K562 (cell line): ENCODE measurements around the gene MCAM. TPM values are rescaled to one million over a fixed set of nuclear protein-coding genes. Genes with fewer than 3 reads are reported as not detected.

Experiments
- ATAC-seq: fragments of 200-7000 bp; cut with Tn5 transposase; 3 replicates; pipeline ENCODE4 v1.9.1; 2020; ENCODE audit warnings: moderate library complexity
- BruUV-seq: library from RNA; stranded (reverse); fragments of 400-500 nt; replicated peaks from 2 replicates; lab custom pipeline; 2021; lab: Mats Ljungman, UMichigan
- CTCF ChIA-PET: fragments of 300-600 bp; formaldehyde crosslinking; extraction: SDS; loops from one replicate; lab custom pipeline; 2021; ENCODE audit warnings: low intra/inter-chr PET ratio; lab: Yijun Ruan, JAX
- POLR2A ChIA-PET: fragments of 300-600, 350-650 bp; sonication (Branson Sonifier 250); formaldehyde crosslinking; extraction: SDS; loops from one replicate; lab custom pipeline; 2021; ENCODE audit warnings: antibody characterized with exemption, inconsistent platforms; lab: Yijun Ruan, JAX
- DNase-seq, 4 experiments: peaks; one replicate each; pipeline versions ENCODE4 v3.0.0 to v3.0.0-alpha.2; 2011 to 2018; ENCODE audit warnings: low spot score in 3 of 4, mixed read lengths in 3 of 4; ENCODE audit errors: extremely low read depth in 1 of 4
- FAIRE-seq: peaks from 2 replicates; lab custom pipeline; 2011; peaks lifted over from hg19 to GRCh38; lab: Jason Lieb, UNC
- H2AFZ ChIP-seq: 2 replicates; pipeline ENCODE4 v1.6.0; 2011; ENCODE audit warnings: low read depth, low read length, control low read depth, inconsistent platforms
- H3K27ac ChIP-seq: fragments of 200-600 bp; 3 replicates; pipeline ENCODE4 v1.8.0; 2011; ENCODE audit warnings: low read depth, mild to moderate bottlenecking, control low read depth, inconsistent platforms, low read length, moderate library complexity, mixed read lengths; ENCODE audit errors: extremely low read depth
- H3K27me3 ChIP-seq, 2 experiments: fragments of 300-600 bp in 1 of 2; 2 replicates in 1 of 2; 3 replicates in 1 of 2; pipeline versions ENCODE4 v1.6.0 to v1.8.0; 2011; ENCODE audit warnings: inconsistent platforms in 2 of 2, low read length in 2 of 2, mild to moderate bottlenecking in 1 of 2, mixed read lengths in 1 of 2, moderate library complexity in 1 of 2; ENCODE audit not compliant: control insufficient read depth in 2 of 2, insufficient read depth in 2 of 2
- H3K36me3 ChIP-seq: fragments of 300-600 bp; 3 replicates; pipeline ENCODE4 v1.8.0; 2011; ENCODE audit warnings: mild to moderate bottlenecking, low read length, inconsistent platforms; ENCODE audit not compliant: control insufficient read depth, insufficient read depth
- H3K4me1 ChIP-seq, 2 experiments: fragments of 200-600 bp in 1 of 2; replicated peaks in 1 of 2; 2 replicates in 1 of 2; 3 replicates in 1 of 2; pipeline versions ENCODE4 v1.5.1 to v1.8.0; 2011; ENCODE audit warnings: inconsistent platforms in 2 of 2, low read length in 2 of 2, mild to moderate bottlenecking in 1 of 2, mixed read lengths in 1 of 2, moderate library complexity in 1 of 2; ENCODE audit not compliant: control insufficient read depth in 2 of 2, insufficient read depth in 2 of 2
- H3K4me2 ChIP-seq: 2 replicates; pipeline ENCODE4 v1.6.1; 2011; ENCODE audit warnings: low read length, control low read depth, inconsistent platforms, mixed read lengths; ENCODE audit not compliant: insufficient read depth
- H3K4me3 ChIP-seq: fragments of 200-600 bp; sonication (generic), shearing (Covaris generic); 2 replicates; pipeline ENCODE4 v1.5.1; 2016; ENCODE audit warnings: control low read depth, inconsistent platforms
- H3K79me2 ChIP-seq: fragments of 200-600 bp; 3 replicates; pipeline ENCODE4 v1.8.0; 2011; ENCODE audit warnings: low read length, inconsistent platforms; ENCODE audit not compliant: control insufficient read depth, insufficient read depth
- H3K9ac ChIP-seq, 2 experiments: 2 replicates each; pipeline versions ENCODE4 v1.6.0 to v1.6.1; 2011; ENCODE audit warnings: low read depth in 2 of 2, low read length in 2 of 2, control low read depth in 1 of 2, inconsistent platforms in 1 of 2, mild to moderate bottlenecking in 1 of 2, mixed read lengths in 1 of 2; ENCODE audit not compliant: insufficient read depth in 1 of 2
- H3K9me1 ChIP-seq: one replicate; pipeline ENCODE4 v1.6.0; 2011; ENCODE audit warnings: inconsistent platforms, mild to moderate bottlenecking, low read length, moderate library complexity; ENCODE audit not compliant: control insufficient read depth, insufficient read depth
- H3K9me3 ChIP-seq: replicated peaks from 2 replicates; pipeline ENCODE4 v1.5.1; 2011; ENCODE audit warnings: low read depth, low read length, inconsistent platforms; ENCODE audit not compliant: control insufficient read depth, insufficient read depth
- H4K20me1 ChIP-seq: replicated peaks from 2 replicates; pipeline ENCODE4 v1.6.1; 2011; ENCODE audit warnings: low read length, inconsistent platforms, mixed read lengths; ENCODE audit not compliant: control insufficient read depth, insufficient read depth
- ESRRA ChIP-seq: fragments of 450-650 bp; IDR thresholded peaks from 2 replicates; pipeline ENCODE4 v1.6.1; 2014; ENCODE audit warnings: low read depth, mild to moderate bottlenecking, moderate library complexity, borderline replicate concordance
- JUN ChIP-seq, 2 experiments: sonication (generic) in 1 of 2; formaldehyde crosslinking in 1 of 2; IDR thresholded peaks; 2 replicates each; pipeline versions ENCODE4 v1.6.1 to v1.8.0; 2012 to 2022; ENCODE audit warnings: borderline replicate concordance in 2 of 2, mild to moderate bottlenecking in 2 of 2, improper control_type of control experiment in 1 of 2, low read depth in 1 of 2, low read length in 1 of 2, missing genetic modification reagents in 1 of 2
- KDM1A ChIP-seq, 2 experiments: fragments of 450-650 bp; IDR thresholded peaks; 2 replicates each; pipeline ENCODE4 v1.6.1; 2016; ENCODE audit warnings: mild to moderate bottlenecking in 2 of 2
- MCM3 ChIP-seq: fragments of 450-650 bp; IDR thresholded peaks from 2 replicates; pipeline ENCODE4 v1.6.1; 2016
- NCOR1 ChIP-seq: fragments of 450-650 bp; IDR thresholded peaks from 2 replicates; pipeline ENCODE4 v1.6.1; 2016; ENCODE audit warnings: mild to moderate bottlenecking, moderate library complexity
- SOX6 ChIP-seq: fragments of 450-650 bp; IDR thresholded peaks from 2 replicates; pipeline ENCODE4 v1.6.1; 2014; ENCODE audit warnings: mild to moderate bottlenecking
- SREBF2 ChIP-seq: sonication (generic); formaldehyde crosslinking; IDR thresholded peaks from 2 replicates; pipeline ENCODE4 v1.4.0; 2020; ENCODE audit warnings: mild to moderate bottlenecking, missing genetic modification reagents
- VEZF1 ChIP-seq: fragments of 200-800 bp; sonication (Bioruptor generic); IDR thresholded peaks from 2 replicates; pipeline ENCODE4 v1.6.1; 2017; ENCODE audit warnings: missing genetic modification characterization, missing compliant biosample characterization
- ZFX ChIP-seq: sonication (generic); formaldehyde crosslinking; IDR thresholded peaks from 2 replicates; pipeline ENCODE4 v1.8.0; 2022; ENCODE audit warnings: mild to moderate bottlenecking, missing genetic modification reagents, moderate library complexity
- WGBS: fragments of 100-300 bp; shearing (Covaris generic); methylation state at CpG from one replicate; pipeline ENCODE4 v1.1.6; 2016; ENCODE audit warnings: low coverage, mixed read lengths; ENCODE audit not compliant: insufficient coverage; ENCODE audit errors: missing lambda C conversion rate; 5-methylcytosine and 5-hydroxymethylcytosine counted together
- in situ Hi-C: fragments of 300-500 bp; cut with MboI; formaldehyde crosslinking; loops from 4 replicates; pipeline ENCODE4 v1.15.0; 2018; ENCODE audit warnings: inconsistent platforms, mixed read lengths
- intact Hi-C: fragments of 100-400 bp; cut with micrococcal nuclease; formaldehyde crosslinking; loops from 2 replicates; pipeline ENCODE4 v1.14.2; 2022
- polyA plus RNA-seq, 8 experiments: library from polyadenylated mRNA; depleted of rRNA in 4 of 8; stranded (reverse) in 5 of 8; unstranded in 3 of 8; fragments of >200 nt; fragmentation: Nextera tagmentation in 2 of 8; fragmentation: Illumina TruSeq in 1 of 8; extraction: Ambion mirVana in 2 of 8; extraction: Trizol in 1 of 8; gene quantifications; 2 replicates each; pipeline versions ENCODE4 v1.2.1 to v1.2.3, GENCODE V29; 2011 to 2014; ENCODE audit warnings: inconsistent platforms in 1 of 8, missing spikeins in 1 of 8
- total RNA-seq, 7 experiments: library from RNA; depleted of rRNA in 6 of 7; stranded (reverse); fragments of >200 nt in 6 of 7; fragmentation: Illumina TruSeq in 2 of 7; extraction: Trizol in 2 of 7; gene quantifications; 2 replicates each; pipeline versions ENCODE4 v1.2.1 to v1.2.3, GENCODE V29; 2011 to 2021; ENCODE audit warnings: low replicate concordance in 1 of 7
- TF ChIP-seq, protein P1 (sequence below): fragments of 250-450 bp; sonication (Bioruptor Pico); IDR thresholded peaks from 2 replicates; pipeline ENCODE4 v1.4.0; 2020; ENCODE audit warnings: mild to moderate bottlenecking

Gene MCAM
- total and polyA plus RNA-seq, 9 of the 15 experiments (the other 6 are each of a cell fraction or from before 2014, with no cell fraction given) = 14.7 to 118 (median 53.6) TPM

DNA sequence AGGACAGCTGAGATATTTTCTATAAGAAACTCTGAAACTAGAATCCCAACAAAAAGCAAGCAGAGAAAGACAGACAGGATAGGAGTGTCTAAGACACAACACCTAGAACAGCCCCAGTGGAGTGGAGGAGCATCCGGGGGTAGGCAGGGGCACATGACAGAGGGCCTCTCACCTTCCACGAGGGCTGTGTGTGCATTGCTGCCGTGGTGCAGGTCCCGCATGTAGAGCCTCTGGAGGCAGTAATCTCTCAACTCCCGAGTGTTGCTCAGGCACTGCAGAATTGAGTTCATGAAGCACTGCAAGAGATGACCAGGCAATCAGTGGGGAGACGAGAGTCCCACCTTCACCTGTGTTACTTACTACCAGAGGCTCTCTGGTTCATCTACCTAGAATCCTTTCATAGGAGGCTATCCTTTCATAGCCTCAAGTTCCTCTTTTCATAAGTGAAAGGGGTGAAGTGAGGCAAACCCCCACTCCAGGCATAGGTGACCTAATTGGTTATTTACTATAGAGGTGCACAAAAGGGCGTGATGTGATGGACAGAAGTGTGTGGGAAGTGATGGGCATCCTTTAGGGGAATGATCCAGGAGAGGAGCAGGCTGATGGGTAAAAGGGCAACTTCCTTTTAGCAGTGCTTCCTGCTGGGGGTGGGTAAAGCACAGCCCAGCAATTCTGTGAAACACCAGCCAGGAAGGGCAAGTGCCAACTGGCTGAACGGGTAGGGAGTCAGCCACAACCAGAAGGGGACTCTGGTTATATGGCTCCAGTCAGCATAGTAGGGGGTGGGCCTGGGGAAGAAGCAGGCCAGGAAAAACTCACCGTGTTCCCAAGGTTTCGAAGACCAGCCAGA, 42.7 kb upstream of the MCAM start (continued):
- TF ChIP-seq ESRRA = no peak
- TF ChIP-seq, protein P1, sequence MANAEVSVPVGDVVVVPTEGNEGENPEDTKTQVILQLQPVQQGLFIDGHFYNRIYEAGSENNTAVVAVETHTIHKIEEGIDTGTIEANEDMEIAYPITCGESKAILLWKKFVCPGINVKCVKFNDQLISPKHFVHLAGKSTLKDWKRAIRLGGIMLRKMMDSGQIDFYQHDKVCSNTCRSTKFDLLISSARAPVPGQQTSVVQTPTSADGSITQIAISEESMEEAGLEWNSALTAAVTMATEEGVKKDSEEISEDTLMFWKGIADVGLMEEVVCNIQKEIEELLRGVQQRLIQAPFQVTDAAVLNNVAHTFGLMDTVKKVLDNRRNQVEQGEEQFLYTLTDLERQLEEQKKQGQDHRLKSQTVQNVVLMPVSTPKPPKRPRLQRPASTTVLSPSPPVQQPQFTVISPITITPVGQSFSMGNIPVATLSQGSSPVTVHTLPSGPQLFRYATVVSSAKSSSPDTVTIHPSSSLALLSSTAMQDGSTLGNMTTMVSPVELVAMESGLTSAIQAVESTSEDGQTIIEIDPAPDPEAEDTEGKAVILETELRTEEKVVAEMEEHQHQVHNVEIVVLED (CRISPR knock-in tag) = no peak

GRCh38 chr11:119357074-119357473, 40.1 kb upstream of the MCAM start:
- H3K9ac ChIP-seq = peak overlapping the region in 1 of 2 experiments; percentile 96; a peak in 2 of 4 replicates
- no peaks in the 10 kb centered on the region for H3K27me3 ChIP-seq
- H3K4me2 ChIP-seq = no peak overlapping the region
- H3K36me3 ChIP-seq = peaks cover 44% of the 10 kb centered on the region
- FAIRE-seq (no peak), ATAC-seq (peak; percentile 4), DNase-seq (peak in 1 of 4 experiments; percentile 21)
- CTCF ChIA-PET = interaction anchor here (0.6 to 4.1 kb wide), 6 partner anchors 16 to 698 kb away, joined by 3 to 51 read pairs (median 16); partner anchors contain the start of gene USP2
- TF ChIP-seq NCOR1 (no peak), MCM3 (no peak), SREBF2 (no peak), JUN (IDR thresholded peaks at IDR 0.05; ENCODE audit: borderline replicate concordance, low read depth, low read length) (no peak), JUN (CRISPR knock-in tag; IDR thresholded peaks at IDR 0.05; ENCODE audit: borderline replicate concordance) (no peak), SOX6 (no peak), ZFX (CRISPR knock-in tag) (no peak), VEZF1 (CRISPR knock-in tag) (peak; percentile 44), KDM1A (IDR thresholded peaks at IDR 0.05) (peak in 1 of 2 experiments; percentile 2; a peak in 1 of 4 replicates)
- H3K4me3 ChIP-seq = no peak overlapping the region; the same call in 1 of the 2 replicates
- intact Hi-C loops (loop anchor here (10.0 kb wide), 1 partner anchor 858 kb away; the partner anchor contains the start of gene OAF), in situ Hi-C loops (loop anchor here (5.0 kb wide), 1 partner anchor 115 kb away; no protein-coding TSS in a partner anchor)
- no peak overlapping the region; the same call in 2 of the 3 replicates for H3K27ac ChIP-seq
- H4K20me1 ChIP-seq = no peaks in the 10 kb centered on the region
- no peaks in the 10 kb centered on the region for H3K9me1 ChIP-seq
- peaks cover 18 to 23% of the 10 kb centered on the region in 2 experiments; a peak in 4 of 5 replicates for H3K4me1 ChIP-seq
- BruUV-seq = no TSS peak
- H3K79me2 ChIP-seq = no peaks in the 10 kb centered on the region
- no peaks in the 10 kb centered on the region for H3K9me3 ChIP-seq
- POLR2A ChIA-PET = no interaction called here
- 38% methylated on average over 8 of the region's 13 CpGs for WGBS
- H2AFZ ChIP-seq = peak overlapping the region; percentile 91; the same call in 1 of the 2 replicates
